Measurements from ENCODE around the gene FOXN4. TPM values are rescaled to one million over a fixed set of nuclear protein-coding genes. Genes with fewer than 3 reads are reported as not detected.

The FOXN4 gene
- polyA plus RNA-seq, 1 donor from 2014 or later = 0.14 TPM

DNA sequence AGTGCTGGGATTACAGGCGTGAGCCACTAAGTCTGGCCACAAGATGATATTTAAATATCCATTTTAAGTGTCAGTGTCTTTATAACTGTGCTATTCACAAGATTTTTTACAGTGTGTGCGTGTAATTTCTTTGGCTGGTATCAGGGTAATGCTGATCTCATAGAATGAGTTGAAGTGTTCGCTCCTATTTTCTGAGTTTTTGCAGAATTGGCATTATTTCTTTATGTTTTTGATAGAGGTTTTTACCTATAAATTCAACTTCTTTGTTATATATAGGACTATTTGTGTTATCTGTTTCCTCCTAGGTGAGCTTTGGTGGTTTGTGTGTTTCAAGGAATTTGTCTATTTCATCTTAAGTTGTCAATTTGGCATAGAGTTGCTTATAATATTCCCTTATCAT, 45.6 kb downstream of the FOXN4 start:
- H2AFZ ChIP-seq (ENCODE audit: low read depth, low read length) = no peak overlapping the region
- H3K4me2 ChIP-seq (ENCODE audit: low read length) = no peak overlapping the region
- no peaks in the 10 kb centered on the region for H3K9me2 ChIP-seq (ENCODE audit: insufficient read depth, low read length)
- H3K9ac ChIP-seq (ENCODE audit: low read length) = no peak overlapping the region
- no peaks in the 10 kb centered on the region for H3F3A ChIP-seq (ENCODE audit: insufficient read depth, low read length, poor library complexity, severe bottlenecking)
- no peaks in the 10 kb centered on the region for H4K20me1 ChIP-seq (ENCODE audit: insufficient read depth)
- H3K4me3 ChIP-seq (ENCODE audit: low read length) = no peak overlapping the region
- H3K9me3 ChIP-seq (ENCODE audit: low read length) = no peaks in the 10 kb centered on the region
- no peaks in the 10 kb centered on the region for H3K36me3 ChIP-seq (ENCODE audit: insufficient read depth, low read length)
- H3K27me3 ChIP-seq (ENCODE audit: insufficient read depth, low read depth, low read length) = no peaks in the 10 kb centered on the region
- no peaks in the 10 kb centered on the region for H3K79me2 ChIP-seq (replicated peaks; ENCODE audit: insufficient read depth, low read length)
- TF ChIP-seq RAD21 (conservative IDR thresholded peaks at IDR 0.05) (no peak), MXI1 (conservative IDR thresholded peaks at IDR 0.05; ENCODE audit: poor library complexity, severe bottlenecking) (no peak), TAF1 (IDR thresholded peaks at IDR 0.05; ENCODE audit: low read depth) (no peak), SMC3 (conservative IDR thresholded peaks at IDR 0.05; ENCODE audit: poor library complexity) (no peak), EP300 (conservative IDR thresholded peaks at IDR 0.05; ENCODE audit: poor library complexity, severe bottlenecking) (no peak), POLR2AphosphoS5 (IDR thresholded peaks at IDR 0.05) (no peak), EZH2 (IDR thresholded peaks at IDR 0.05; ENCODE audit: borderline replicate concordance, insufficient read depth, low read length, poor library complexity, severe bottlenecking) (no peak)
- TF ChIP-seq, protein P1, sequence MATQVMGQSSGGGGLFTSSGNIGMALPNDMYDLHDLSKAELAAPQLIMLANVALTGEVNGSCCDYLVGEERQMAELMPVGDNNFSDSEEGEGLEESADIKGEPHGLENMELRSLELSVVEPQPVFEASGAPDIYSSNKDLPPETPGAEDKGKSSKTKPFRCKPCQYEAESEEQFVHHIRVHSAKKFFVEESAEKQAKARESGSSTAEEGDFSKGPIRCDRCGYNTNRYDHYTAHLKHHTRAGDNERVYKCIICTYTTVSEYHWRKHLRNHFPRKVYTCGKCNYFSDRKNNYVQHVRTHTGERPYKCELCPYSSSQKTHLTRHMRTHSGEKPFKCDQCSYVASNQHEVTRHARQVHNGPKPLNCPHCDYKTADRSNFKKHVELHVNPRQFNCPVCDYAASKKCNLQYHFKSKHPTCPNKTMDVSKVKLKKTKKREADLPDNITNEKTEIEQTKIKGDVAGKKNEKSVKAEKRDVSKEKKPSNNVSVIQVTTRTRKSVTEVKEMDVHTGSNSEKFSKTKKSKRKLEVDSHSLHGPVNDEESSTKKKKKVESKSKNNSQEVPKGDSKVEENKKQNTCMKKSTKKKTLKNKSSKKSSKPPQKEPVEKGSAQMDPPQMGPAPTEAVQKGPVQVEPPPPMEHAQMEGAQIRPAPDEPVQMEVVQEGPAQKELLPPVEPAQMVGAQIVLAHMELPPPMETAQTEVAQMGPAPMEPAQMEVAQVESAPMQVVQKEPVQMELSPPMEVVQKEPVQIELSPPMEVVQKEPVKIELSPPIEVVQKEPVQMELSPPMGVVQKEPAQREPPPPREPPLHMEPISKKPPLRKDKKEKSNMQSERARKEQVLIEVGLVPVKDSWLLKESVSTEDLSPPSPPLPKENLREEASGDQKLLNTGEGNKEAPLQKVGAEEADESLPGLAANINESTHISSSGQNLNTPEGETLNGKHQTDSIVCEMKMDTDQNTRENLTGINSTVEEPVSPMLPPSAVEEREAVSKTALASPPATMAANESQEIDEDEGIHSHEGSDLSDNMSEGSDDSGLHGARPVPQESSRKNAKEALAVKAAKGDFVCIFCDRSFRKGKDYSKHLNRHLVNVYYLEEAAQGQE (IDR thresholded peaks at IDR 0.05; ENCODE audit: borderline replicate concordance) = no peak
- TF ChIP-seq, protein P2, sequence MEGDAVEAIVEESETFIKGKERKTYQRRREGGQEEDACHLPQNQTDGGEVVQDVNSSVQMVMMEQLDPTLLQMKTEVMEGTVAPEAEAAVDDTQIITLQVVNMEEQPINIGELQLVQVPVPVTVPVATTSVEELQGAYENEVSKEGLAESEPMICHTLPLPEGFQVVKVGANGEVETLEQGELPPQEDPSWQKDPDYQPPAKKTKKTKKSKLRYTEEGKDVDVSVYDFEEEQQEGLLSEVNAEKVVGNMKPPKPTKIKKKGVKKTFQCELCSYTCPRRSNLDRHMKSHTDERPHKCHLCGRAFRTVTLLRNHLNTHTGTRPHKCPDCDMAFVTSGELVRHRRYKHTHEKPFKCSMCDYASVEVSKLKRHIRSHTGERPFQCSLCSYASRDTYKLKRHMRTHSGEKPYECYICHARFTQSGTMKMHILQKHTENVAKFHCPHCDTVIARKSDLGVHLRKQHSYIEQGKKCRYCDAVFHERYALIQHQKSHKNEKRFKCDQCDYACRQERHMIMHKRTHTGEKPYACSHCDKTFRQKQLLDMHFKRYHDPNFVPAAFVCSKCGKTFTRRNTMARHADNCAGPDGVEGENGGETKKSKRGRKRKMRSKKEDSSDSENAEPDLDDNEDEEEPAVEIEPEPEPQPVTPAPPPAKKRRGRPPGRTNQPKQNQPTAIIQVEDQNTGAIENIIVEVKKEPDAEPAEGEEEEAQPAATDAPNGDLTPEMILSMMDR (IDR thresholded peaks at IDR 0.05; ENCODE audit: poor library complexity, severe bottlenecking) = no peak
- no peak overlapping the region for H3K27ac ChIP-seq (ENCODE audit: low read length)

DNA sequence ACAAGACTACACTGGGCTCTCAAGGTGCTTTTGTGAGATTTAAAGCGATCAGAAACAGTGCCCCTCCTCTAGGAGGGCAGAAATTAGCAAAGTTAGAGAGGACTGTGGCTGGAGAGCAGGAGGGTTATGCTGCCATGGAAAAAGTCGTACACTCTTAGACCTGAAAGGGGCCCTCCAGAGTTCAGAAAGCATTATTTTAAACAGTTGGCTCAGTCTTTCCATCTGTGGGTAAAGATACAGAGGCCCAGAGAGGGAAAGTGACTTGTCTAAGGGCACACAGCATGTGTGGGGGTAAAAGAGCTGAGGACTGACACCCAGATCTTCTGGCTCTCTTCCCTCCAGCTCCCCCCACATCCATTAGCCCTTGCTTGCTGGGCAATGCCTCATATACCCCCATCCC, 47.1 kb downstream of the FOXN4 start:
- Histone ChIP-seq H3K4me2 (ENCODE audit: low read length) (no peak overlapping the region), H3K9ac (ENCODE audit: low read length) (no peak overlapping the region), H3K9me2 (ENCODE audit: insufficient read depth, low read length) (no peaks in the 10 kb centered on the region), H3K36me3 (ENCODE audit: insufficient read depth, low read length) (no peaks in the 10 kb centered on the region), H4K20me1 (ENCODE audit: insufficient read depth) (no peaks in the 10 kb centered on the region), H3K79me2 (replicated peaks; ENCODE audit: insufficient read depth, low read length) (no peaks in the 10 kb centered on the region), H2AFZ (ENCODE audit: low read depth, low read length) (no peak overlapping the region), H3K4me3 (ENCODE audit: low read length) (no peak overlapping the region), H3F3A (ENCODE audit: insufficient read depth, low read length, poor library complexity, severe bottlenecking) (no peaks in the 10 kb centered on the region), H3K27ac (ENCODE audit: low read length) (no peak overlapping the region), H3K27me3 (ENCODE audit: insufficient read depth, low read depth, low read length) (no peaks in the 10 kb centered on the region), H3K9me3 (ENCODE audit: low read length) (no peaks in the 10 kb centered on the region)
- TF ChIP-seq, protein P2 (IDR thresholded peaks at IDR 0.05; ENCODE audit: poor library complexity, severe bottlenecking) = no peak
- no peak for TF ChIP-seq MXI1 (conservative IDR thresholded peaks at IDR 0.05; ENCODE audit: poor library complexity, severe bottlenecking)

Data from neural cell (in vitro differentiated cells).